Nephron progenitor cell (in vitro differentiated cells): ENCODE data around the gene MAPKAP1.

Experiments used
- DNase-seq: peaks from one replicate; pipeline ENCODE4 v3.0.0; 2021
- H3K27ac Mint-ChIP-seq: 2 replicates; pipeline ENCODE4 v1.8.0; 2021; ENCODE audit warnings: mild to moderate bottlenecking, moderate library complexity, mixed read lengths
- H3K27me3 Mint-ChIP-seq: 2 replicates; pipeline ENCODE4 v1.8.0; 2021; ENCODE audit warnings: mild to moderate bottlenecking, low read depth, mixed read lengths; ENCODE audit not compliant: poor library complexity
- H3K36me3 Mint-ChIP-seq: 2 replicates; pipeline ENCODE4 v1.8.0; 2021; ENCODE audit warnings: low read depth, mixed read lengths
- H3K4me1 Mint-ChIP-seq: 2 replicates; pipeline ENCODE4 v1.8.0; 2021; ENCODE audit warnings: mixed read lengths
- H3K4me3 Mint-ChIP-seq: 2 replicates; pipeline ENCODE4 v1.8.0; 2021; ENCODE audit warnings: mild to moderate bottlenecking, moderate library complexity, mixed read lengths
- H3K9me3 Mint-ChIP-seq: 2 replicates; pipeline ENCODE4 v1.8.0; 2021; ENCODE audit warnings: mild to moderate bottlenecking, moderate library complexity, mixed read lengths
- TF ChIP-seq, protein P1 (sequence below): fragments of 200-600 bp; sonication (generic); IDR thresholded peaks from 2 replicates; pipeline ENCODE4 v1.5.0; 2021; ENCODE audit warnings: antibody characterized with exemption

The MAPKAP1 gene

DNA sequence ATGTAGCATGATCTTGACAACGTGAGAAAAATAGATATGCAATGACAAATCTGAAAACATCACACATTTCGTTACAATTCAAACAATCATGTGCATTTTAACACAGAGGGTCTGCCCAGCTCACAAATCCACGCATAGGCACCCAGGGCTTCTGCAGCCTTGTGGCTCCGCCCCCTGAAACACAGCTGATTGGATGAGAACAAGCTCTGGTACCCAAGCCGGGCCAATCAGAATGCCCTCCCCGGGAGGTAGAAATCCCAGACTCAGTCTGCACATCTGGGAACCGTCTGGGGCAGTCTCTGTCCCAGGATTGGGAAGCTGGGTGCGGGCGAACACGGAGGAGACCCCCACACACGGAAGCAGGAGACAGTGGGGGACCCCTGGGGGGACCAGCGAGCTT lies 307.8 kb downstream of the MAPKAP1 start:
- no peak overlapping the region for H3K4me3 Mint-ChIP-seq
- TF ChIP-seq, protein P1, sequence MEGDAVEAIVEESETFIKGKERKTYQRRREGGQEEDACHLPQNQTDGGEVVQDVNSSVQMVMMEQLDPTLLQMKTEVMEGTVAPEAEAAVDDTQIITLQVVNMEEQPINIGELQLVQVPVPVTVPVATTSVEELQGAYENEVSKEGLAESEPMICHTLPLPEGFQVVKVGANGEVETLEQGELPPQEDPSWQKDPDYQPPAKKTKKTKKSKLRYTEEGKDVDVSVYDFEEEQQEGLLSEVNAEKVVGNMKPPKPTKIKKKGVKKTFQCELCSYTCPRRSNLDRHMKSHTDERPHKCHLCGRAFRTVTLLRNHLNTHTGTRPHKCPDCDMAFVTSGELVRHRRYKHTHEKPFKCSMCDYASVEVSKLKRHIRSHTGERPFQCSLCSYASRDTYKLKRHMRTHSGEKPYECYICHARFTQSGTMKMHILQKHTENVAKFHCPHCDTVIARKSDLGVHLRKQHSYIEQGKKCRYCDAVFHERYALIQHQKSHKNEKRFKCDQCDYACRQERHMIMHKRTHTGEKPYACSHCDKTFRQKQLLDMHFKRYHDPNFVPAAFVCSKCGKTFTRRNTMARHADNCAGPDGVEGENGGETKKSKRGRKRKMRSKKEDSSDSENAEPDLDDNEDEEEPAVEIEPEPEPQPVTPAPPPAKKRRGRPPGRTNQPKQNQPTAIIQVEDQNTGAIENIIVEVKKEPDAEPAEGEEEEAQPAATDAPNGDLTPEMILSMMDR = no peak
- no peaks in the 10 kb centered on the region for H3K4me1 Mint-ChIP-seq
- H3K27me3 Mint-ChIP-seq = peaks cover 5% of the 10 kb centered on the region
- DNase-seq = no peak
- no peak overlapping the region for H3K27ac Mint-ChIP-seq
- peaks cover 3% of the 10 kb centered on the region for H3K9me3 Mint-ChIP-seq
- H3K36me3 Mint-ChIP-seq = no peaks in the 10 kb centered on the region

DNA sequence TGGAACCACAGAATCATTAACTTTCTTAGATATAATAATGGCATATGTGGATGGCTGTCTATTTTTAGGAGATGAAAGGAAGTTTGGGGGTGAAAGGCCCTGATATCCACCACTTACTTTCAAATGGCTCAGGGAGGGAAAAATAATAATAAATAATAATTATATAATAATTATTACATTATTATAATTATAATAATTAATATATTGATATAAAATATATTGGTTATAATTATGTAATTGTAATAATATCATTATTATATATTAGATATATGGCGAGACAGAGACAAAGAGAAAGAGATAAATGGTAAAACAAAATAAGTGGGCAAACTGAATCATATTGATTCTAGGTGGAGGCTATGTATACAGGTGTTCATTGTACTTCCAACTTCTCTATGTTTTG lies 308.8 kb downstream of the MAPKAP1 start:
- TF ChIP-seq, protein P1 = no peak
- peaks cover 3% of the 10 kb centered on the region for H3K9me3 Mint-ChIP-seq
- no peaks in the 10 kb centered on the region for H3K36me3 Mint-ChIP-seq
- H3K4me1 Mint-ChIP-seq = no peaks in the 10 kb centered on the region
- H3K4me3 Mint-ChIP-seq = no peak overlapping the region
- peaks cover 7% of the 10 kb centered on the region for H3K27me3 Mint-ChIP-seq
- no peak overlapping the region for H3K27ac Mint-ChIP-seq
- no peak for DNase-seq

DNA sequence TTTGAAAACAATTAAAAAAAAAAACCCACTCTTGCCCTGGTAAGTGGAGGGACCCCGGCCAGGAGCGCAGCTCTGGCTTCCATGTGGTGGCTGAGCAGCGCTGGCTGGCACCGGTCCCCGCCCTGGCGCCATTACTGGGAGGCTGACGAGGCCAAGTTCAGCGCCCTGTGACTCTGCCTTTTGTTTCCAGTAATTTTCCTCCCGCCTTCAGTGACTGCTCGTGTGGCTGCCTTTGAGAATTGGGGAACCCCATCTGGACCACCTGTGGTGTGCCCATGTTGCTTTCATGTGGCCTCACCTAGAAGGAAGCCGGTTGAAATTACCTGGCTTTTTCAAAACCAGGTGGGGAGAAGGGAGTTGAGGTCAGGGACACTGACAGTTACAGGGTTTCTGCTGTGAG lies 309.3 kb downstream of the MAPKAP1 start:
- H3K4me1 Mint-ChIP-seq = no peaks in the 10 kb centered on the region
- no peaks in the 10 kb centered on the region for H3K36me3 Mint-ChIP-seq
- DNase-seq = no peak
- H3K4me3 Mint-ChIP-seq = no peak overlapping the region
- H3K27me3 Mint-ChIP-seq = peaks cover 7% of the 10 kb centered on the region
- TF ChIP-seq, protein P1 = no peak
- H3K27ac Mint-ChIP-seq = no peak overlapping the region
- H3K9me3 Mint-ChIP-seq = peaks cover 3% of the 10 kb centered on the region

DNA sequence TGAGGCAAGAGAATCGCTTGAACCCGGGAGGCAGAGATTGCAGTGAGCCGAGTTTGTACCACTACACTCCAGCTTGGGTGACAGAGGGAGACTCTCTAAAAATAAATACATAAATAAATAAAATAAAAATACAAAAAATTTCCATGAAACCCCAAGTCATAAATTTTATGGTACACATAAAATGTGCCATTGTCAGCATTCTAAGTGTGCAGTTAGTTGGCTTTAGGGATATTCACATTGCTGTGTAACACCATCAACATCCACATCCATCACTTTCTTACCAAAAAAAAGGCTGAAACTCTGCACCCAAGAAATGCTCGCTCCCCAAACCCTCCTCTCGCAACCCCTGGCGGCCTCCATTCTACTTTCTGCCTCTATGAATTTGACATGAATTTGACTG lies 310.2 kb downstream of the MAPKAP1 start:
- no peak for DNase-seq
- H3K9me3 Mint-ChIP-seq = peaks cover 3% of the 10 kb centered on the region
- H3K4me3 Mint-ChIP-seq = no peak overlapping the region
- H3K27ac Mint-ChIP-seq = no peak overlapping the region
- H3K4me1 Mint-ChIP-seq = no peaks in the 10 kb centered on the region
- TF ChIP-seq, protein P1 = no peak
- peaks cover 7% of the 10 kb centered on the region for H3K27me3 Mint-ChIP-seq
- no peaks in the 10 kb centered on the region for H3K36me3 Mint-ChIP-seq

DNA sequence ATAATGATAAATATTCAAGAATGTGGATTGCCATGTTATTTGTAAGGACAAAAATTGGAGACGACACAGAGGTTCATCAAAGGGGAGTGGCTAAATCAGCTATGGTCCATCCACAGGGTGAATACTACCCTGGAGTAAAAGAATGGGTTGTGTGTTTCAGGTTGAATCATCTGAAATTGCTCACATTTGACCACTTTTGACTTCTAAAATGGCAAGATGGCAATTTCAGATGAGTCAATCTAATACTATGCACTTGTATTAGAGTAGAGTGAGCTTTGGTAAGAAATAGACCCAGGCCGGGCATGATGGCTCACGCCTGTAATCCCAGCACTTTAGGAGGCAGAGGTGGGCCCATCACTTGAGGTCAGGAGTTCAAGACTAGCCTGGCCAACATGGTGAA lies 313.6 kb downstream of the MAPKAP1 start:
- no peak for DNase-seq
- peaks cover 14% of the 10 kb centered on the region for H3K27me3 Mint-ChIP-seq
- no peaks in the 10 kb centered on the region for H3K36me3 Mint-ChIP-seq
- TF ChIP-seq, protein P1 = no peak
- no peak overlapping the region for H3K4me3 Mint-ChIP-seq
- no peak overlapping the region for H3K27ac Mint-ChIP-seq
- H3K9me3 Mint-ChIP-seq = peaks cover 3% of the 10 kb centered on the region
- no peaks in the 10 kb centered on the region for H3K4me1 Mint-ChIP-seq

DNA sequence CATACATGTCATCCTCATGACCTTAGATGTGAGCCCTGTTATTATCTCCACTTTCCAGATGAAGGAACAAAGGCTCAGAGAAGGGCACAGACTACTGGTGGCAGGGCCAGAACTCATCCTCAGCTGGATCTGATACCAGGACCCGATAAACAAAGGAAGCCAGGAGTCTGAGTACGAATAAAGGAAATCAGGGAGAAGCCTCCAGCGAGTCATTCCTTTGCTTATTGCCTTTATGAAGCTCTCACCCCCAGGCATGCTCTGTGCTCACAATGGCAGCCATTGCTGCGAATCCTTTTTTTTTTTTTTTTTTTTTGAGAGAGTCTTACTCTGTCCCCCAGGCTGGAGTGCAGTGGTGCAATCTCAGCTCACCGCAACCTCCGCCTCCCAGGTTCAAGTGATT lies 315.3 kb downstream of the MAPKAP1 start:
- Mint-ChIP-seq H3K9me3 (peaks cover 3% of the 10 kb centered on the region), H3K27me3 (peaks cover 18% of the 10 kb centered on the region), H3K36me3 (no peaks in the 10 kb centered on the region), H3K27ac (no peak overlapping the region), H3K4me3 (no peak overlapping the region), H3K4me1 (no peaks in the 10 kb centered on the region)
- DNase-seq = no peak
- TF ChIP-seq, protein P1 = no peak
